ENCODE measurements around the gene DNM1L. TPM values are rescaled to one million over a fixed set of nuclear protein-coding genes. Genes with fewer than 3 reads are reported as not detected.
"Not testable (repeated sequence)": the region's sequence is repeated elsewhere in the genome, so short reads cannot be mapped to it uniquely, and the experiment has no call there.

DNM1L gene
- total RNA-seq, 2 experiments from 2014 or later, result 53.5 to 59.3 TPM

GRCh38 chr12:32671930-32672780 is 6.9 kb upstream of the DNM1L start:
- Mint-ChIP-seq H3K27me3 (peaks cover 13% of the 10 kb centered on the region), H3K36me3 (ENCODE audit: low read depth) (no peaks in the 10 kb centered on the region), H3K9me3 (peaks cover 4% of the 10 kb centered on the region), H3K4me3 (no peak overlapping the region), H3K27ac (no peak overlapping the region), H3K4me1 (no peaks in the 10 kb centered on the region)
- peak; percentile 21 for DNase-seq
- ChIA-PET POLR2A (interaction anchor here (0.7 kb wide), 1 partner anchor 8 kb away, joined by 3 read pairs; no protein-coding TSS in a partner anchor), CTCF (interaction anchor here (0.6 to 5.5 kb wide), 14 partner anchors 10 to 1019 kb away, joined by 3 to 32 read pairs (median 4); partner anchors contain the start of gene YARS2)

- H3K27me3 Mint-ChIP-seq, result no peaks in the 10 kb centered on the region
- ChIA-PET CTCF (interaction anchor here (0.6 to 2.3 kb wide), 2 partner anchors 75 to 1027 kb away, joined by 5 to 17 read pairs; partner anchors contain the start of gene YARS2), POLR2A (interaction anchor here (1.3 to 3.0 kb wide), 2 partner anchors 12 to 75 kb away, joined by 3 to 27 read pairs; partner anchors contain the start of gene YARS2)
- peak overlapping the region; percentile 78 for H3K27ac Mint-ChIP-seq
- H3K36me3 Mint-ChIP-seq (ENCODE audit: low read depth), result peaks cover 10% of the 10 kb centered on the region
- DNase-seq, result no peak
- no peaks in the 10 kb centered on the region for H3K9me3 Mint-ChIP-seq
- H3K4me3 Mint-ChIP-seq, result peak overlapping the region; percentile 82
- peaks cover 33% of the 10 kb centered on the region for H3K4me1 Mint-ChIP-seq
Observed at GRCh38 chr12:32679920-32680237, 778 bp downstream of the DNM1L start.

DNA sequence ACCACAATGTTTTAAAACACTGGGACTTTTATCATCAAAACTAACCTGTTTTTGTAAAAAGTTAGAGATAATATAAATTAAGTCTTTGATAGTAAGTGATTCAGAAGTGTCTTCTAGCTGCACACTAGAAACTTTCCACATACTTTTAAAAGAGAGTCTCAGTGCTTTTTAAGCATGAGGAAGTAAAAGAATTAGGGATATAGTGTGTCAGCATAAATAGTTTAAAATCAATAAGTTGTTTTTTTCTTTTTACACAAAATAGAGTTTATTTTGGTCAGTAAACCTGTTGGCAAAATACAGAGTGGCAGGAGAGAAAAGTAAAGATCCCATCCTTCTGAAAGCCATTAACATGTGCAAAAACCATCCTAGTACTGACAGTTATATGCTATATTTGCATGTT is 1.7 kb downstream of the DNM1L start:
- no peaks in the 10 kb centered on the region for H3K27me3 Mint-ChIP-seq
- ChIA-PET POLR2A (interaction anchor here (1.3 kb wide), 1 partner anchor 11 kb away, joined by 3 read pairs; no protein-coding TSS in a partner anchor), CTCF (interaction anchor here (1.1 kb wide), 1 partner anchor 14 kb away, joined by 3 read pairs; no protein-coding TSS in a partner anchor)
- no peak for DNase-seq
- peak overlapping the region; percentile 82 for H3K4me3 Mint-ChIP-seq
- peaks cover 13% of the 10 kb centered on the region for H3K36me3 Mint-ChIP-seq (ENCODE audit: low read depth)
- H3K9me3 Mint-ChIP-seq, result no peaks in the 10 kb centered on the region
- peaks cover 33% of the 10 kb centered on the region for H3K4me1 Mint-ChIP-seq
- no peak overlapping the region for H3K27ac Mint-ChIP-seq

- Mint-ChIP-seq H3K27me3 (no peaks in the 10 kb centered on the region), H3K36me3 (ENCODE audit: low read depth) (peaks cover 16% of the 10 kb centered on the region), H3K27ac (no peak overlapping the region), H3K4me1 (peaks cover 34% of the 10 kb centered on the region), H3K4me3 (peak overlapping the region; percentile 13), H3K9me3 (no peaks in the 10 kb centered on the region)
- ChIA-PET POLR2A (interaction anchor here (1.3 kb wide), 1 partner anchor 11 kb away, joined by 3 read pairs; no protein-coding TSS in a partner anchor), CTCF (interaction anchor here (1.1 kb wide), 1 partner anchor 14 kb away, joined by 3 read pairs; no protein-coding TSS in a partner anchor)
- DNase-seq, result no peak
Observed at GRCh38 chr12:32681272-32681671, 2.2 kb downstream of the DNM1L start.

- peaks cover 23% of the 10 kb centered on the region for H3K4me1 Mint-ChIP-seq
- no peak overlapping the region for H3K27ac Mint-ChIP-seq
- no peaks in the 10 kb centered on the region for H3K9me3 Mint-ChIP-seq
- no peaks in the 10 kb centered on the region for H3K27me3 Mint-ChIP-seq
- DNase-seq, result no peak
- peaks cover 31% of the 10 kb centered on the region for H3K36me3 Mint-ChIP-seq (ENCODE audit: low read depth)
- ChIA-PET POLR2A (no interaction called here), CTCF (no interaction called here)
- no peak overlapping the region for H3K4me3 Mint-ChIP-seq
Observed at GRCh38 chr12:32686340-32686739, 7.2 kb downstream of the DNM1L start.

DNA sequence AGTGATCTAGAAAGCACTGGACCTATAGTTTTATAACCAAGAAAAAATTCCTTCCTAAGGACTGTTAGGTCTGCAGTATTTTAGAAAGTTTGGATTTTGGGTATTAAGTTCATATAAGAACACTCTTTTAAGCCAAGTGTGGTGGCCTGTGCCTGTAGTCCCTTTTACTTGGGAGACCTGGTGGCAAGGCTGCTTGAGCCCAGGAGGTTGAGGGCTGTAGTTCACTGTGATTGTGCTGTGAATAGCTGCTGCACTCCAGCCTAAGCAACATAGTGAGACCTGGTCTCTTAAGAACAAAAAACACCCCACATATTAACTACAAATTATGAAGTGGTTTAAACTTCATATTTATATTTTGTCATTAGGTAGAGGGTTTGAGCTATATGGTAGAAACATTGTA is 9.7 kb downstream of the DNM1L start:
- Mint-ChIP-seq H3K27ac (no peak overlapping the region), H3K27me3 (no peaks in the 10 kb centered on the region), H3K4me1 (peaks cover 32% of the 10 kb centered on the region), H3K4me3 (no peak overlapping the region), H3K9me3 (no peaks in the 10 kb centered on the region), H3K36me3 (ENCODE audit: low read depth) (peaks cover 32% of the 10 kb centered on the region)
- ChIA-PET CTCF (interaction anchor here (1.5 to 1.7 kb wide), 2 partner anchors 15 to 67 kb away, joined by 5 to 7 read pairs; partner anchors contain the start of gene YARS2), POLR2A (no interaction called here)
- DNase-seq, result no peak

DNA sequence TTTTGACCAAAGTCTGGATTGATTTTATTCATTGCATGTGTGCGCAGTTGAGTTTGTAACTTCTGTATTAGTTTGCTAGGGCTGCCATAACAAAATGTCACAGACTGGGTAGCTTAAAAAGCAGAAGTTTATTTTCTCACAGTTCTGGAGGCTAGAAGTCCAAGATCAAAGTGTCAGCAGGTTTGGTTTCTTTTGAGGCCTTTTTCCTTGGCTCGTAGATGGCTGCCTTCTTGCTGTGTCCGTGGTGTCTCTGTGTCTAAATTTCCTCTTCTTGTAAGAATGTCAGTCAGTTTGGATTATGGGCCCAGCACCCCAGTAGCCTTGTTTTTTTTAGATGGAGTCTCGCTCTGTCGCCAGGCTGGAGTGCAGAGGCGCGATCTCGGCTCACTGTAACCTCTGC is 11.8 kb downstream of the DNM1L start:
- no peaks in the 10 kb centered on the region for H3K9me3 Mint-ChIP-seq
- ChIA-PET POLR2A (interaction anchor here (1.5 kb wide), 1 partner anchor 12 kb away, joined by 5 read pairs; the partner anchor contains the start of gene DNM1L), CTCF (no interaction called here)
- H3K27me3 Mint-ChIP-seq, result no peaks in the 10 kb centered on the region
- no peak overlapping the region for H3K27ac Mint-ChIP-seq
- peaks cover 35% of the 10 kb centered on the region for H3K36me3 Mint-ChIP-seq (ENCODE audit: low read depth)
- H3K4me1 Mint-ChIP-seq, result peaks cover 33% of the 10 kb centered on the region
- H3K4me3 Mint-ChIP-seq, result no peak overlapping the region
- no peak for DNase-seq

DNA sequence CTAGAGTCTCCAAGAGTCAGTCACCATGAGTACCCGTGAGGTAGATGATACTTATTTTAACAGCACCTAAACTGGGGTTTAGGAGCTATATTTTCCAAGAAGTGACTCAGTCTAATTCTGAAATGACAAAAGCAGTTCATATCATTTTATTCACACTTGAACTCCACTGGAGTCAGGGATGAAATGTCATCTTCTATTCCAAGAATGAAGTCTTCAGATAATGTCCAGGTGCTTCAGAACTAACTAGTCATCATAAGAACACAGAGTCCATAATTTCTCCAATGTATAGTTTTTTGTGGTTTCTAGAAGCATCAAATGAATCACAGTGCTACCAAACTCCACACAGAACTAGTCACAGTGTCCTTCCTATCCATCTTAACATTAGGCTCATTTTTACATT is 13.3 kb downstream of the DNM1L start:
- Mint-ChIP-seq H3K27ac (no peak overlapping the region), H3K4me1 (peaks cover 32% of the 10 kb centered on the region), H3K27me3 (no peaks in the 10 kb centered on the region), H3K36me3 (ENCODE audit: low read depth) (peaks cover 28% of the 10 kb centered on the region), H3K4me3 (no peak overlapping the region), H3K9me3 (no peaks in the 10 kb centered on the region)
- ChIA-PET POLR2A (interaction anchor here (1.3 kb wide), 1 partner anchor 12 kb away, joined by 3 read pairs; no protein-coding TSS in a partner anchor), CTCF (interaction anchor here (1.2 kb wide), 1 partner anchor 14 kb away, joined by 3 read pairs; no protein-coding TSS in a partner anchor)
- no peak for DNase-seq

DNA sequence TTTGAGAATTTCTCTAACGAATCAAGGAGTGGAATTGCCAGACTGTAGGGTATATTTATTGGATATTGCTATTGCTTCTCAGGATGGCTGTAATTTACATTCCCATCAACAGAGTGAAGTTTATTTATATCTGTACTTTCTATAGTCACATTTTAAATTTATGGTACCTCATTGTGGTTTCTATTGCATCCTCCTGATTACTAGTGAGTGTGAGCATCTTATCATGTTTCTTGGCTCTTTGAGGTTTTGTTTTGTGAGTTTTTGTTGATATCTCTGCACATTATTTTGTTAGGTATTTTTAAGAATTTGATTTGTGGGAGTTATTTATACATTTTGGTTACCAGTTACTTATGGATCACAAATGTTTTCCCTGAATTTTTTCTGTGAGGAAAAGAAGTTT is 13.9 kb downstream of the DNM1L start:
- DNase-seq, result no peak
- Mint-ChIP-seq H3K27me3 (no peaks in the 10 kb centered on the region), H3K27ac (no peak overlapping the region), H3K4me3 (no peak overlapping the region), H3K36me3 (ENCODE audit: low read depth) (peaks cover 26% of the 10 kb centered on the region), H3K4me1 (peaks cover 34% of the 10 kb centered on the region), H3K9me3 (no peaks in the 10 kb centered on the region)
- POLR2A ChIA-PET, result no interaction called here
- CTCF ChIA-PET, result no interaction called here

GRCh38 chr12:32695787-32696186 is 16.7 kb downstream of the DNM1L start:
- POLR2A ChIA-PET, result interaction anchor here (1.2 kb wide), 1 partner anchor 10 kb away, joined by 3 read pairs; no protein-coding TSS in a partner anchor
- no peak overlapping the region for H3K27ac Mint-ChIP-seq
- no peak for DNase-seq

GRCh38 chr12:32697445-32697844 is 18.3 kb downstream of the DNM1L start:
- Mint-ChIP-seq H3K4me3 (no peak overlapping the region), H3K27me3 (no peaks in the 10 kb centered on the region), H3K9me3 (no peaks in the 10 kb centered on the region), H3K27ac (no peak overlapping the region), H3K4me1 (peaks cover 25% of the 10 kb centered on the region), H3K36me3 (ENCODE audit: low read depth) (peaks cover 21% of the 10 kb centered on the region)
- ChIA-PET POLR2A (interaction anchor here (0.9 kb wide), 1 partner anchor 18 kb away, joined by 3 read pairs; the partner anchor contains the start of gene DNM1L), CTCF (no interaction called here)
- no peak for DNase-seq

More at GRCh38 chr12:32695787-32696186, 16.7 kb downstream of the DNM1L start:
- no peaks in the 10 kb centered on the region for H3K27me3 Mint-ChIP-seq
- no peaks in the 10 kb centered on the region for H3K9me3 Mint-ChIP-seq
- peaks cover 32% of the 10 kb centered on the region for H3K4me1 Mint-ChIP-seq
- H3K4me3 Mint-ChIP-seq, result no peak overlapping the region
- CTCF ChIA-PET, result interaction anchor here (1.5 kb wide), 1 partner anchor 15 kb away, joined by 3 read pairs; no protein-coding TSS in a partner anchor
- peaks cover 20% of the 10 kb centered on the region for H3K36me3 Mint-ChIP-seq (ENCODE audit: low read depth)

- Mint-ChIP-seq H3K27ac (no peak overlapping the region), H3K27me3 (no peaks in the 10 kb centered on the region), H3K36me3 (ENCODE audit: low read depth) (peaks cover 27% of the 10 kb centered on the region), H3K4me3 (no peak overlapping the region), H3K9me3 (no peaks in the 10 kb centered on the region), H3K4me1 (peaks cover 21% of the 10 kb centered on the region)
- CTCF ChIA-PET, result no interaction called here
- POLR2A ChIA-PET, result interaction anchor here (0.9 kb wide), 1 partner anchor 19 kb away, joined by 3 read pairs; the partner anchor contains the start of gene DNM1L
- no peak for DNase-seq
Observed at GRCh38 chr12:32698285-32698684, 19.2 kb downstream of the DNM1L start.

- POLR2A ChIA-PET, H3K4me3 Mint-ChIP-seq, DNase-seq, H3K27ac Mint-ChIP-seq, H3K9me3 Mint-ChIP-seq, H3K27me3 Mint-ChIP-seq: not testable (repeated sequence)
- Mint-ChIP-seq H3K4me1 (peaks cover 18% of the 10 kb centered on the region), H3K36me3 (ENCODE audit: low read depth) (peaks cover 26% of the 10 kb centered on the region)
- CTCF ChIA-PET, result interaction anchor here (0.6 to 1.6 kb wide), 3 partner anchors 8 to 56 kb away, joined by 3 to 4 read pairs (median 4); partner anchors contain the start of gene YARS2
Observed at GRCh38 chr12:32699437-32699836, 20.3 kb downstream of the DNM1L start.
